Fibroblast of skin of left quadriceps (primary cell): ENCODE measurements around the gene TOLLIP.
A peak's percentile ranks its signal among the peaks of the same experiment; 100 is the strongest.
"Not testable (repeated sequence)": the region's sequence is repeated elsewhere in the genome, so short reads cannot be mapped to it uniquely, and the experiment has no call there.

ENCODE experiments used
- DNase-seq, 2 experiments: peaks; one replicate each; pipeline ENCODE4 v3.0.0-alpha.2; 2013; ENCODE audit warnings: low read depth in 2 of 2

Gene TOLLIP

GRCh38 chr11:1281974-1282365 is 27.5 kb downstream of the TOLLIP start:
- no peak for DNase-seq

- DNase-seq, result no peak
These were observed 28.0 kb downstream of the TOLLIP start for GRCh38 chr11:1281326-1281973.

- DNase-seq, result no peak
These were observed 29.1 kb downstream of the TOLLIP start for GRCh38 chr11:1280116-1281035.

- DNase-seq, result no peak
These were observed 29.8 kb downstream of the TOLLIP start for GRCh38 chr11:1279674-1280055.

- DNase-seq, result no peak
These were observed 30.4 kb downstream of the TOLLIP start for GRCh38 chr11:1278766-1279673.

- DNase-seq, result no peak
These were observed 31.4 kb downstream of the TOLLIP start for GRCh38 chr11:1277936-1278512.

- DNase-seq, result no peak
These were observed 32.4 kb downstream of the TOLLIP start for GRCh38 chr11:1276866-1277615.

GRCh38 chr11:1276041-1276790 is 33.2 kb downstream of the TOLLIP start:
- no peak for DNase-seq

- no peak for DNase-seq
These were observed 34.4 kb downstream of the TOLLIP start for GRCh38 chr11:1275021-1275420.

GRCh38 chr11:1274501-1274900 is 34.9 kb downstream of the TOLLIP start:
- DNase-seq, result no peak

GRCh38 chr11:1272531-1272930 is 36.9 kb downstream of the TOLLIP start:
- DNase-seq, result no peak

GRCh38 chr11:1271927-1272326 is 37.5 kb downstream of the TOLLIP start:
- DNase-seq, result no peak

- DNase-seq, result no peak
These were observed 38.0 kb downstream of the TOLLIP start for GRCh38 chr11:1271406-1271805.

GRCh38 chr11:1271002-1271401 is 38.4 kb downstream of the TOLLIP start:
- DNase-seq, result no peak

GRCh38 chr11:1270476-1270875 is 39.0 kb downstream of the TOLLIP start:
- DNase-seq, result no peak

- DNase-seq, result no peak
These were observed 39.5 kb downstream of the TOLLIP start for GRCh38 chr11:1269957-1270356.

GRCh38 chr11:1267441-1268100 is 41.9 kb downstream of the TOLLIP start:
- no peak for DNase-seq

GRCh38 chr11:1266976-1267375 is 42.5 kb downstream of the TOLLIP start:
- not testable (repeated sequence) for DNase-seq

GRCh38 chr11:1265480-1265879 is 44.0 kb downstream of the TOLLIP start:
- not testable (repeated sequence) for DNase-seq

GRCh38 chr11:1264444-1264843 is 45.0 kb downstream of the TOLLIP start:
- DNase-seq, result peak; percentile 39 to 40
